ENCODE measurements around the gene FAM162A.

The FAM162A gene

DNA sequence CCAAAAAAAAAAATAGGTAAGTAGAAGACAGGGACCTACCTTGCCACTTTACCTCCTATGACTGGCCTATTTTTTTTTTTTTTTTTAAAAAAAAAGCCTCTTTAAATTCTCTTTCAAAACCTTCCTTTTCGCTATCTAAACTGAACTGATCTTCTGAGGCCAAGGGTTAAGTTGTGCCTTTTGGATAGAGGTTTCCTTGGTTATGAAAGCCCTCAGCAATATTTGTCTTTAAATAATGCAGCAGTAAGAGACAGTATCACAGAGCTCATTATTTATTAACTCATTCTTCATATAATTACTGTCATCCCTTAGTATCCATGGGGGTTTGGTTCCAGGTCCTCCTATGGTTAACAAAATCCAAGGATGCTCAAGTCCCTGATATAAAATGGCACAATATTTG is 9.9 kb upstream of the FAM162A start:
- TF ChIP-seq EZH2phosphoT487 (IDR thresholded peaks at IDR 0.05; ENCODE audit: low read depth) = no peak
- TF ChIP-seq, protein P1, sequence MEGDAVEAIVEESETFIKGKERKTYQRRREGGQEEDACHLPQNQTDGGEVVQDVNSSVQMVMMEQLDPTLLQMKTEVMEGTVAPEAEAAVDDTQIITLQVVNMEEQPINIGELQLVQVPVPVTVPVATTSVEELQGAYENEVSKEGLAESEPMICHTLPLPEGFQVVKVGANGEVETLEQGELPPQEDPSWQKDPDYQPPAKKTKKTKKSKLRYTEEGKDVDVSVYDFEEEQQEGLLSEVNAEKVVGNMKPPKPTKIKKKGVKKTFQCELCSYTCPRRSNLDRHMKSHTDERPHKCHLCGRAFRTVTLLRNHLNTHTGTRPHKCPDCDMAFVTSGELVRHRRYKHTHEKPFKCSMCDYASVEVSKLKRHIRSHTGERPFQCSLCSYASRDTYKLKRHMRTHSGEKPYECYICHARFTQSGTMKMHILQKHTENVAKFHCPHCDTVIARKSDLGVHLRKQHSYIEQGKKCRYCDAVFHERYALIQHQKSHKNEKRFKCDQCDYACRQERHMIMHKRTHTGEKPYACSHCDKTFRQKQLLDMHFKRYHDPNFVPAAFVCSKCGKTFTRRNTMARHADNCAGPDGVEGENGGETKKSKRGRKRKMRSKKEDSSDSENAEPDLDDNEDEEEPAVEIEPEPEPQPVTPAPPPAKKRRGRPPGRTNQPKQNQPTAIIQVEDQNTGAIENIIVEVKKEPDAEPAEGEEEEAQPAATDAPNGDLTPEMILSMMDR (IDR thresholded peaks at IDR 0.05; ENCODE audit: low read depth, low read length) = no peak
- Histone ChIP-seq H3K4me2 (ENCODE audit: low read length) (no peak overlapping the region), H3K4me1 (ENCODE audit: low read length) (no peaks in the 10 kb centered on the region), H3K79me2 (ENCODE audit: low read length) (peaks cover 46% of the 10 kb centered on the region), H3K9ac (ENCODE audit: low read length) (no peak overlapping the region), H3K4me3 (ENCODE audit: low read length) (no peak overlapping the region), H3K9me3 (ENCODE audit: insufficient read depth, low read length) (no peaks in the 10 kb centered on the region), H3K36me3 (replicated peaks; ENCODE audit: low read depth, low read length) (peaks cover 21% of the 10 kb centered on the region), H3K27ac (ENCODE audit: low read length) (no peak overlapping the region), H4K20me1 (ENCODE audit: insufficient read depth, low read length) (no peaks in the 10 kb centered on the region), H2AFZ (ENCODE audit: low read depth, low read length) (no peak overlapping the region), H3K27me3 (ENCODE audit: low read depth, low read length) (no peaks in the 10 kb centered on the region)

DNA sequence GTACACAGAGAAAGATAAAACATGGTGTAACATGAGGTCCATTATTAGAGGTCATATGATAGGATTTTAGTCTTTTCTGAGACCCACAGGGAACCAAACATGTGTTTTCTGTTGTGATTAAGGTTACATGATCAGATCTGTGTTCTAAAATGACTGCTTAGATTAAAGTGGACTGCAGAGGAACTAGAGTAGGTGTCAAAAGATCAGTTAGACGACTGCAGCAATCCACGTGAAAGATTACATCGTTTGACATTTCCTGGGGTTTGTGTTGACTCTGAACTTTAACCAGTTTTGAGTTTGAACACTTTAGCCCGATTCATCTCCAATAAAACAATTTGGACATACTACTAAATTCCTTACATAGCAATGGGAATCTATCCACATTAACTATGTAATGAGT is 6.0 kb upstream of the FAM162A start:
- Histone ChIP-seq H3K4me1 (ENCODE audit: low read length) (peaks cover 25% of the 10 kb centered on the region), H4K20me1 (ENCODE audit: insufficient read depth, low read length) (no peaks in the 10 kb centered on the region), H3K9me3 (ENCODE audit: insufficient read depth, low read length) (no peaks in the 10 kb centered on the region), H3K27ac (ENCODE audit: low read length) (no peak overlapping the region), H3K4me3 (ENCODE audit: low read length) (no peak overlapping the region), H3K27me3 (ENCODE audit: low read depth, low read length) (no peaks in the 10 kb centered on the region), H2AFZ (ENCODE audit: low read depth, low read length) (no peak overlapping the region), H3K36me3 (replicated peaks; ENCODE audit: low read depth, low read length) (peaks cover 23% of the 10 kb centered on the region), H3K4me2 (ENCODE audit: low read length) (no peak overlapping the region), H3K79me2 (ENCODE audit: low read length) (peaks cover 80% of the 10 kb centered on the region), H3K9ac (ENCODE audit: low read length) (no peak overlapping the region)
- no peak for TF ChIP-seq EZH2phosphoT487 (IDR thresholded peaks at IDR 0.05; ENCODE audit: low read depth)

DNA sequence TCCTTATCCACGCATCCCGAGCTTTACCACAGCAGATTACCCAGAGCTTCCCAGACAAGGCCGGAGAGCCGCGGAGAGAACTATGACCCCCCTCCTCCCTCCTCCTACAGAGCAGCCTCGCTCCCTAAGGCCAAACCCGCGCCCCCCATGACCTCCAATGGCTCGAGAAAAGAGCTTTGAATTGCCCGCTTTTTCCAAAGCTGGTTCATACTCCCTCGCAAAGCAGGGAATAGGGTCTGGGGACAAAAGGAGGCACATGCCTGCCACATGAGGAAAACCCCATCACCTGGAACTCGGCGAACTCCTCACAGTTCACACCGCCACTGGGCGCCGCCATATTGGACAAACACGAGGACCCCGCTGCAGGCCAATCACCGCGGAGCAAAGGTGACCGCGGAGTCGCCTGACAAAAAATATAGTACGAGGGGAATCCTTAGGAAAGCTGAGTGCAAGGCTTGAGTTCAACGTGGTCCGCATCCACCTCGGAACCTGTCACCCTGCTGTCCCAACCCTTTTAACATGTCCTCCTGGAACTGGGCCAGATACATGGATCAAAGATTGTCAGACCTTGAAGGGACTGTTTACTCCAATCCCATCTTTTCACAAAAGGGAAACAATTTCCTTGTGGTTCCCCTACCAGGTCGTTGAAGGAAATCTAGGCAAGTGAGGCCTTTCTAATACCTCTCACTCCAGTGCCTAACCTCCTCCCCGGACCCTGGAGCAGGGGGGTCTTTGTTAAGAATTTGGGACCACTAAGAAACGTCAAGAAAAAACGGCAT is 905 bp upstream of the FAM162A start, which contains the start of gene MIX23:
Gene MIX23 (minus strand): TSS at position 344 of the 779 bp plus-strand sequence. CDS start 7 bp downstream, at position 337.
- no peaks in the 10 kb centered on the region for H3K9me3 ChIP-seq (ENCODE audit: insufficient read depth, low read length)
- H3K4me3 ChIP-seq (ENCODE audit: low read length) = peak within 1 kb of the TSS; percentile 93
- H3K36me3 ChIP-seq (replicated peaks; ENCODE audit: low read depth, low read length) = peaks cover 43% of the 10 kb centered on the region
- H3K27me3 ChIP-seq (ENCODE audit: low read depth, low read length) = no peaks in the 10 kb centered on the region
- peaks cover 95% of the 10 kb centered on the region for H3K79me2 ChIP-seq (ENCODE audit: low read length)
- H3K4me2 ChIP-seq (ENCODE audit: low read length) = peak within 1 kb of the TSS; percentile 98
- H2AFZ ChIP-seq (ENCODE audit: low read depth, low read length) = peak within 1 kb of the TSS; percentile 86
- TF ChIP-seq, protein P1 (IDR thresholded peaks at IDR 0.05; ENCODE audit: low read depth, low read length) = no peak
- no peak for TF ChIP-seq EZH2phosphoT487 (IDR thresholded peaks at IDR 0.05; ENCODE audit: low read depth)
- H3K27ac ChIP-seq (ENCODE audit: low read length) = peak within 1 kb of the TSS; percentile 69
- H4K20me1 ChIP-seq (ENCODE audit: insufficient read depth, low read length) = no peaks in the 10 kb centered on the region
- H3K9ac ChIP-seq (ENCODE audit: low read length) = peak within 1 kb of the TSS; percentile 83
- H3K4me1 ChIP-seq (ENCODE audit: low read length) = peaks cover 49% of the 10 kb centered on the region

DNA sequence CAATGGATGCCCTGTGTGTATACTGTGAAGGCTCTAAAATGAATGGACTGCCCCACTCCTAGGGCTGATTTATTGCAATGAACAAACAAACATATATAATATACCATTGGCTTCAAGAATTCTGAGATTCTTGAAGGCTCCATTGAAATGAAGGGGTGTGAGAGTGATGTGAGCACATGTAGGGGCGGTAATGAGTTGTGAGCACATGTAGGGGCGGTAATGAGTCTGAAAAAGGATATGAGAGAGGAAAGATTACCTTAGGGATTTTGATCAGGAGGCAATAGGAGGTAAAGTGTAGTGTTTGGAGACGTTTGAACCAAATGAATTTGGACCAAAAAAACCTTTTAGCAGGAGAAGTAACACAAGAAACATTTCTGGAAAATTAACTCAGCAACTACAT is 3.7 kb downstream of the FAM162A start:
- H3K27ac ChIP-seq (ENCODE audit: low read length) = no peak overlapping the region
- peaks cover 41% of the 10 kb centered on the region for H3K36me3 ChIP-seq (replicated peaks; ENCODE audit: low read depth, low read length)
- no peak overlapping the region for H3K4me2 ChIP-seq (ENCODE audit: low read length)
- H4K20me1 ChIP-seq (ENCODE audit: insufficient read depth, low read length) = peaks cover 8% of the 10 kb centered on the region; the same call in 1 of the 2 replicates
- peaks cover 24% of the 10 kb centered on the region for H3K4me1 ChIP-seq (ENCODE audit: low read length)
- H3K79me2 ChIP-seq (ENCODE audit: low read length) = peaks cover 65% of the 10 kb centered on the region
- H3K9ac ChIP-seq (ENCODE audit: low read length) = no peak overlapping the region
- TF ChIP-seq EZH2phosphoT487 (IDR thresholded peaks at IDR 0.05; ENCODE audit: low read depth) = no peak
- TF ChIP-seq, protein P1 (IDR thresholded peaks at IDR 0.05; ENCODE audit: low read depth, low read length) = no peak
- H3K9me3 ChIP-seq (ENCODE audit: insufficient read depth, low read length) = no peaks in the 10 kb centered on the region
- H3K4me3 ChIP-seq (ENCODE audit: low read length) = no peak overlapping the region
- no peaks in the 10 kb centered on the region for H3K27me3 ChIP-seq (ENCODE audit: low read depth, low read length)
- no peak overlapping the region for H2AFZ ChIP-seq (ENCODE audit: low read depth, low read length)
